ENCODE data around the gene PTCH1.

The PTCH1 gene

GRCh38 chr9:95461448-95462248, 55.1 kb downstream of the PTCH1 start:
- Histone ChIP-seq H3K36me3 (ENCODE audit: insufficient read depth, low read length) (peaks cover 83% of the 10 kb centered on the region), H3K9me3 (ENCODE audit: insufficient read depth, low read depth, low read length) (no peaks in the 10 kb centered on the region), H3K27ac (ENCODE audit: low read depth, low read length) (no peak overlapping the region; the same call in 1 of the 2 replicates), H3K27me3 (ENCODE audit: insufficient read depth, low read length) (no peaks in the 10 kb centered on the region), H3K9ac (ENCODE audit: low read depth, low read length) (no peak overlapping the region), H3K4me3 (ENCODE audit: low read length) (no peak overlapping the region), H3K4me1 (ENCODE audit: insufficient read depth, low read length) (peaks cover 16% of the 10 kb centered on the region)
- 95% methylated on average over 17 of the region's 17 CpGs for WGBS

DNA sequence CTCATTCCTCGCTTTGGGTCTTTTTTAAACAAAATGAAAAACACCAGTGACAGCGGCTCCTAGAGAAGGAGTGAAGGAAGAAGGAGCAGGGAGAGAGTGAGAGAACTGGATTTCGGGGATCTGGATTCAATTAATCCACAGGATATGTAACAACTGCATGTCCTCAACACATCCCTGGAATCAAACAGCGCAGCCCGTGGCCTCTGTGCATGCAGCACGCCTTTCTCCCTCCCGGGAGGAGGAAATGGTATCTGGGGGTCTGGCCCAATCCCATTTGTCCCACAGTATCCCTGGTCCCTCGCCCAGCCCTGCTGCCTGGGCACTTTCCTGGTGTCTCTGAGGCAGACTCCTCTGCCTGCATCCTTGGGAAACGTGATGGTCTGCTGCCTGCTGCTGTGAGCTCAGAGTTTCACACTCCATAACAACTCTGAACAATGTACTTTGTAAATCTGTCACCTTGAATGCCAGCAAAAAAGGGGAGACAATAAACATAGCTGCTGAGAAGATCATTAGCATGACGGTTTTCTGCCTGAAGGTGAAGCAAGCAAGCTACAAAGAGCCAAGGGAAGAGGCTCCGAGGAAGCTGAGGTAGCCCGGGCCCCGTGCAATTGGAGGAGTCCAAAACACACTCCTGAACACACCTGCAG, 56.1 kb downstream of the PTCH1 start:
- H3K27me3 ChIP-seq (ENCODE audit: insufficient read depth, low read length) = no peaks in the 10 kb centered on the region
- H3K36me3 ChIP-seq (ENCODE audit: insufficient read depth, low read length) = peaks cover 83% of the 10 kb centered on the region
- H3K9me3 ChIP-seq (ENCODE audit: insufficient read depth, low read depth, low read length) = no peaks in the 10 kb centered on the region
- no peak overlapping the region for H3K27ac ChIP-seq (ENCODE audit: low read depth, low read length)
- no peak overlapping the region for H3K9ac ChIP-seq (ENCODE audit: low read depth, low read length)
- peaks cover 18% of the 10 kb centered on the region for H3K4me1 ChIP-seq (ENCODE audit: insufficient read depth, low read length)
- 93% methylated on average over 13 of the region's 13 CpGs for WGBS
- H3K4me3 ChIP-seq (ENCODE audit: low read length) = no peak overlapping the region

GRCh38 chr9:95459851-95460517, 56.8 kb downstream of the PTCH1 start:
- Histone ChIP-seq H3K27me3 (ENCODE audit: insufficient read depth, low read length) (no peaks in the 10 kb centered on the region), H3K4me1 (ENCODE audit: insufficient read depth, low read length) (peaks cover 18% of the 10 kb centered on the region)

DNA sequence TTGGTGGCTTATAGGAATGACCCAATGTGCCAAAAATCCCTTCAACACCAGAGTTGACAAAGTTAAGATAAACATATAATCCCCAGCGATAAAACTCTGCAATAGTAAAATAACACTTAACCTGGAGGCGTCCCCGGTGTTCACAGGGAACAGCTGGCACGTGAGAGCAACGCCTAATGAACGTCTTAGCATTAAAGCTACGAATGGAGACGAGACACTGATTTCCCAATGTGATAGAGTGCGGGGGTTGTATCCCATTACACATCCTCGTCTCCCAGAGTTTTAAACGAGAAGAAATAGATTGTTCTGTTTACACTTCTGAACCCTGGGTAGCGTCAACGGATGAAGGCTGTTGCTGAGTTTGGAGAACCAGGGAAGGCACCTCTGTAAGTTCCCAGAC, 57.6 kb downstream of the PTCH1 start:
- Histone ChIP-seq H3K36me3 (ENCODE audit: insufficient read depth, low read length) (peaks cover 83% of the 10 kb centered on the region), H3K27ac (ENCODE audit: low read depth, low read length) (no peak overlapping the region), H3K4me1 (ENCODE audit: insufficient read depth, low read length) (peaks cover 18% of the 10 kb centered on the region), H3K9me3 (ENCODE audit: insufficient read depth, low read depth, low read length) (no peaks in the 10 kb centered on the region), H3K4me3 (ENCODE audit: low read length) (no peak overlapping the region), H3K9ac (ENCODE audit: low read depth, low read length) (no peak overlapping the region), H3K27me3 (ENCODE audit: insufficient read depth, low read length) (no peaks in the 10 kb centered on the region)
- 92% methylated on average over 13 of the region's 13 CpGs for WGBS

More at GRCh38 chr9:95459851-95460517, 56.8 kb downstream of the PTCH1 start:
- no peaks in the 10 kb centered on the region for H3K9me3 ChIP-seq (ENCODE audit: insufficient read depth, low read depth, low read length)
- H3K9ac ChIP-seq (ENCODE audit: low read depth, low read length) = no peak overlapping the region
- no peak overlapping the region for H3K4me3 ChIP-seq (ENCODE audit: low read length)
- H3K36me3 ChIP-seq (ENCODE audit: insufficient read depth, low read length) = peaks cover 83% of the 10 kb centered on the region
- WGBS = 90% methylated on average over 19 of the region's 19 CpGs
- H3K27ac ChIP-seq (ENCODE audit: low read depth, low read length) = no peak overlapping the region

DNA sequence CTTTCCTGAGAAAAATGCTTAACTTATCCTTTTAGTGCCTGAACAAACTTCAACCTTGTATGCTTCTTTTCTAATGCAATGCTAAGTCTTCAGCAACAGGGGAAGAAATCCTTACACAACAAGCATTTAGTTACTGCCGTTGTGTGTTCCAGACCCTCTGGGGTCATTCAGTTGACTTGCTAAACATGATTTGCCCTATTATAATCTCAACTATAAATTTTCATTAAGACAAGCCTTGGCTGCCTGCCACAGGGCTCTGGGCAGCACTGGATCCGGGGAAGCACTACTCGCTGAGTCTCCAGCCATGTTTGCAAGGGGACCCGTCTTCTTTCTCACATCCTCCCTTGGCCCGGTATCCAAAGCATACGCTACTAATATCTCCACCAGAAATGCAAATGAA, 58.1 kb downstream of the PTCH1 start:
- H3K9ac ChIP-seq (ENCODE audit: low read depth, low read length) = no peak overlapping the region
- no peaks in the 10 kb centered on the region for H3K27me3 ChIP-seq (ENCODE audit: insufficient read depth, low read length)
- no peak overlapping the region for H3K27ac ChIP-seq (ENCODE audit: low read depth, low read length)
- peaks cover 83% of the 10 kb centered on the region for H3K36me3 ChIP-seq (ENCODE audit: insufficient read depth, low read length)
- H3K4me3 ChIP-seq (ENCODE audit: low read length) = no peak overlapping the region
- H3K9me3 ChIP-seq (ENCODE audit: insufficient read depth, low read depth, low read length) = no peaks in the 10 kb centered on the region
- H3K4me1 ChIP-seq (ENCODE audit: insufficient read depth, low read length) = peaks cover 18% of the 10 kb centered on the region
- WGBS = 96% methylated on average over 6 of the region's 6 CpGs

DNA sequence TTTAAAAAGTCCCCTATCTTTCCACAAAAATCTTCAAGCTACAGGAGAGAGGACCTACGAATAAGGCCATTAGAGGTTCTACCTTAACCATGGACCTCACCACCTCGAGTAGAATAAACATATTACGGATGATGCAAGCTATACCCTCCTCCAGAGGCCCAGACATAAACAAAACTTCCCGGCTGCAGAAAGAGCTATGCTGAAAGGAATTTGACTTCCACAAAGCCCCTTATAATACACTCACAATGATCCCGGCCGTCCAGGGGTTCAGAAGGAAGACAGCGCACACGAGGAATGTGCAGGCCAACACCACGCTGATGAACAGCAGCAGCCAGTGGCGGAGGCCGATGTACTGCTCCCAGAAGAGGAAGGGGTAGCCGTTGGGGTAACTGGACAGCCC, 59.0 kb downstream of the PTCH1 start:
- no peak overlapping the region for H3K4me3 ChIP-seq (ENCODE audit: low read length)
- 97% methylated on average over 12 of the region's 12 CpGs for WGBS
- H3K27ac ChIP-seq (ENCODE audit: low read depth, low read length) = no peak overlapping the region

GRCh38 chr9:95455714-95456113, 61.1 kb downstream of the PTCH1 start:
- 96% methylated on average over 9 of the region's 9 CpGs for WGBS
- Histone ChIP-seq H3K9me3 (ENCODE audit: insufficient read depth, low read depth, low read length) (no peaks in the 10 kb centered on the region), H3K9ac (ENCODE audit: low read depth, low read length) (no peak overlapping the region), H3K4me3 (ENCODE audit: low read length) (no peak overlapping the region), H3K27me3 (ENCODE audit: insufficient read depth, low read length) (no peaks in the 10 kb centered on the region), H3K36me3 (ENCODE audit: insufficient read depth, low read length) (peaks cover 95% of the 10 kb centered on the region), H3K27ac (ENCODE audit: low read depth, low read length) (no peak overlapping the region), H3K4me1 (ENCODE audit: insufficient read depth, low read length) (peaks cover 13% of the 10 kb centered on the region)

More for the DNA sequence above, 59.0 kb downstream of the PTCH1 start:
- Histone ChIP-seq H3K36me3 (ENCODE audit: insufficient read depth, low read length) (peaks cover 91% of the 10 kb centered on the region), H3K27me3 (ENCODE audit: insufficient read depth, low read length) (no peaks in the 10 kb centered on the region), H3K9ac (ENCODE audit: low read depth, low read length) (no peak overlapping the region), H3K4me1 (ENCODE audit: insufficient read depth, low read length) (peaks cover 12% of the 10 kb centered on the region), H3K9me3 (ENCODE audit: insufficient read depth, low read depth, low read length) (no peaks in the 10 kb centered on the region)

DNA sequence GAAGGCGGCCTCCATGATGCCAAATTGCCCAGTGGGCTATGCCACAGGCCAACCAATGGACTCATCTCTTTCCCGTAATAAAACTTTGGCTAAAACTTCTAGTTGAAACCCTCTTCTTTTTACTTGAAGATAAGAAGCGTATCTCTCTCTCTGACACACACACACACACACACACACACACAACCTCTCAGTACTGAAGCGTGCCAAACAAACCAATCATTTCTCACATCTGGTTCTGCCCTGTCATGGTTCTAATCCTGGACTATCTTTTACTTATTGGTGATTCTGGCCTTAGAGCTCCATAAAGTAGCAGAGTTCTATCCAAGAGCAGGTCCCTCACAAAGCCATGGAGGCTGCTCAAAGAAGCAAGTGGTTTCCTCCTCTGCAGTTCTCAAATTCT, 64.6 kb downstream of the PTCH1 start:
- Histone ChIP-seq H3K4me3 (ENCODE audit: low read length) (no peak overlapping the region), H3K9ac (ENCODE audit: low read depth, low read length) (no peak overlapping the region), H3K4me1 (ENCODE audit: insufficient read depth, low read length) (peaks cover 43% of the 10 kb centered on the region), H3K9me3 (ENCODE audit: insufficient read depth, low read depth, low read length) (no peaks in the 10 kb centered on the region), H3K27ac (ENCODE audit: low read depth, low read length) (no peak overlapping the region), H3K27me3 (ENCODE audit: insufficient read depth, low read length) (no peaks in the 10 kb centered on the region), H3K36me3 (ENCODE audit: insufficient read depth, low read length) (peaks cover 86% of the 10 kb centered on the region)
- 96% methylated on average over 4 of the region's 4 CpGs for WGBS

DNA sequence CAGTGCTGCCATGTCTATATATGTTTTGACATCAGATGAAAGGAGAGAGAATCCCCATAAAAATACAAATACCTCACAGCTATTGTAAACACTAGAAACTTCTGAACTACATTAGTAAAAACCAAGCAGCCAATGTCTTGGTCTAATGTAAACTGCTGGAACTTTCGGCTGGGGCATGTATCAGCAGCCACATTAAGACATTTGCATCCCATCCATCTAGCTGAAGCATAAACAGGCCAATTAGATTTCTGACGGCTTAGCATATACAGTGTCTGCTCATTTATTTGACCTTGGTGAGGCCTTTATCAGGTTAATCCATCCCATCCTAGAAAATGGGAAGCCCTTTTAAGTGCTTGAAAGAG, 65.7 kb downstream of the PTCH1 start:
- H3K36me3 ChIP-seq (ENCODE audit: insufficient read depth, low read length) = peaks cover 87% of the 10 kb centered on the region
- no peaks in the 10 kb centered on the region for H3K27me3 ChIP-seq (ENCODE audit: insufficient read depth, low read length)
- H3K4me3 ChIP-seq (ENCODE audit: low read length) = no peak overlapping the region
- H3K9me3 ChIP-seq (ENCODE audit: insufficient read depth, low read depth, low read length) = no peaks in the 10 kb centered on the region
- H3K9ac ChIP-seq (ENCODE audit: low read depth, low read length) = no peak overlapping the region
- WGBS = 83% methylated on average over 2 of the region's 2 CpGs
- H3K27ac ChIP-seq (ENCODE audit: low read depth, low read length) = no peak overlapping the region
- peaks cover 43% of the 10 kb centered on the region for H3K4me1 ChIP-seq (ENCODE audit: insufficient read depth, low read length)

GRCh38 chr9:95450171-95451064, 66.4 kb downstream of the PTCH1 start:
- H3K4me1 ChIP-seq (ENCODE audit: insufficient read depth, low read length) = peaks cover 40% of the 10 kb centered on the region
- peaks cover 87% of the 10 kb centered on the region for H3K36me3 ChIP-seq (ENCODE audit: insufficient read depth, low read length)
- no peaks in the 10 kb centered on the region for H3K27me3 ChIP-seq (ENCODE audit: insufficient read depth, low read length)
- H3K27ac ChIP-seq (ENCODE audit: low read depth, low read length) = peak overlapping the region; percentile 14; the same call in 1 of the 2 replicates
- peak overlapping the region; percentile 32; the same call in 1 of the 2 replicates for H3K9ac ChIP-seq (ENCODE audit: low read depth, low read length)
- H3K9me3 ChIP-seq (ENCODE audit: insufficient read depth, low read depth, low read length) = no peaks in the 10 kb centered on the region
- H3K4me3 ChIP-seq (ENCODE audit: low read length) = no peak overlapping the region
- WGBS = 73% methylated on average over 11 of the region's 11 CpGs

Data from HUES64 (cell line).